Measurements from ENCODE around the gene LSM2.
"Not testable (repeated sequence)": the region's sequence is repeated elsewhere in the genome, so short reads cannot be mapped to it uniquely, and the experiment has no call there.

The LSM2 gene

DNA sequence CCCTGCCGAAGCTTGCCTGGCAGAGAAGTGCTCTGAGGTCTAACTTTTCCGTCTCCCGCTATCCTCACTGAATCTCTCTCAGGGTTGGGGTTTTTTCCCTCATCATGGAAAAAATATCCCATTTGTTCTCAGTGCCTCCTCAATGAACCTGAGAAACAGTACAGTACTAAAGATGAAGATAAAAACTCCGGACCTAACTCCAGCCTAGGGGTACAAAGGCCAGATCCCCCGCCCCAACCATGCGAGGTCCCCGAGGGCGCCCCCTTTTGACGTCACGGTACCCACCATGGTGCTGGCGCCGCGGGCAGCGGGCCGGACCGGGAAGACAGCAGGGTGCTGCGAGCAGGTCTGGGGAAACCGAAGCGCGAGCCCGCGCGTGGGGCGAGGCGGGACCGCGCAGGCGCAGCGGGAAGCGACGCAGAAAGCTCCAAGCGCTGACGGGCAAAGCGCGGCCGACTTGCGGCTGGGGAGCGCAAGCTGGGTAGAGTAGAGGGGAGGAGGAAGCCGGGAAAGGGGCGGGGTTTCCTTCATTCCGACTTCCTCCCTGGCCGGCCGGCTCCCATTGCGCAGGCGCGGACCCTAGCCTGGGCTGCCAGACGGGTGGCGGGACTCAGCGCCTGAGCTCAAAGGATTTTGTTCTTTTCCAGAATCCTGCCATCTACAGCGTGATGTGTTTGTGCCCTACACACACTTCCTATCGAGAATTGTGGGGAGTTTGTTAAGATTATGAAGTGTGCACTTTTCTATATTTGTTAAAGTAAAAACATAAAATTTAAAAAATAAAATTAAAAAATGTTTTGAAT, at the start of gene LSM2:
LSM2 (minus strand) TSS at position 497 of the 803 bp plus-strand sequence; CDS start at position 288, 209 bp downstream.
- DNase-seq (ENCODE audit: low spot score) = peak; percentile 100

DNA sequence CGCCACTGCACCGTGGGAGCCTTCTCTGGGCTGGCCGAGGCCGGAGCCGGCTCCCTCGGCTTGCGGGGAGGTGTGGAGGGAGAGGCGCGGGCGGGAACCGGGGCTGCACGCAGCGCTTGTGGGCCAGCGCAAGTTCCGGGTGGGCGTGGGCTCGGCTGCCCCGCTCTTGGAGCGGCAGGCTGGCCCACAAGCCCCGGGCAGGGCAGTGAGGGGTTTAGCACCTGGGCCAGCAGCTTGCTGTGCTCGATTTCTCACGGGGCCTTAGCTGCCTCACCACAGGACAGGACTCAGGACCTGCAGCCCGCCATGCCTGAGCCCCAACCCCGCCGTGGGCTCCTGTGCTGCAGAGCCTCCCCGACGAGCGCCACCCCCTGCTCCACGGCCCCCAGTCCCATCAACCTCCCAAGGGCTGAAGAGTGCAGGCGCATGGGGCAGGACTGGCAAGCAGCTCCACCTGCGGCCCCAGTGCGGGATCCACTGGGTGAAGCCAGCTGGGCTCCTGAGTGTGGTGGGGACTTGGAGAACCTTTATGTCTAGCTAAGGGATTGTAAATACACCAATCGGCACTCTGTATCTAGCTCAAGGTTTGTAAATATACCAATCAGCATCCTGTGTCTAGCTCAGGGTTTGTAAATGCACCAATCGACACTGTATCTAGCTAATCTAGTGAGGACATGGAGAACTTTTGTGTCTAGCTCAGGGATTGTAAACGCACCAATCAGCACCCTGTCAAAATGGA, 45.4 kb upstream of the LSM2 start:
- not testable (repeated sequence) for DNase-seq (ENCODE audit: low spot score)

DNA sequence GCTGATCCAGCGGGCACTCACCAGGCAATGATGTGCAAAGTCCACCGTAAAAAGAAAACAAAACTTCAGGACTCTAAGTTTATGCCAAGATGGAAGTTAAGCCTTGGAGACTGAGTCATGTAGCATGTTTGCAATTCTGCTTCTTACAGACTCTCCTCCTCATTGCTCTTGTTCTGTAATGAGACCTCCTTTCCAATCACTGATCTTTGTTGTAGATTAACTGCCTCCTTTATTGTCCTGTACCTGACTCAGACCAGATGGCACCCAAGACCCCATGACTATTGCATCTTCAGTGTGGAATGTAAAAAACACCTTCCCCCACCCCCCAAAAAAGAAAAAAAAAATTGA, 44.7 kb upstream of the LSM2 start:
- no peak for DNase-seq (ENCODE audit: low spot score)

DNA sequence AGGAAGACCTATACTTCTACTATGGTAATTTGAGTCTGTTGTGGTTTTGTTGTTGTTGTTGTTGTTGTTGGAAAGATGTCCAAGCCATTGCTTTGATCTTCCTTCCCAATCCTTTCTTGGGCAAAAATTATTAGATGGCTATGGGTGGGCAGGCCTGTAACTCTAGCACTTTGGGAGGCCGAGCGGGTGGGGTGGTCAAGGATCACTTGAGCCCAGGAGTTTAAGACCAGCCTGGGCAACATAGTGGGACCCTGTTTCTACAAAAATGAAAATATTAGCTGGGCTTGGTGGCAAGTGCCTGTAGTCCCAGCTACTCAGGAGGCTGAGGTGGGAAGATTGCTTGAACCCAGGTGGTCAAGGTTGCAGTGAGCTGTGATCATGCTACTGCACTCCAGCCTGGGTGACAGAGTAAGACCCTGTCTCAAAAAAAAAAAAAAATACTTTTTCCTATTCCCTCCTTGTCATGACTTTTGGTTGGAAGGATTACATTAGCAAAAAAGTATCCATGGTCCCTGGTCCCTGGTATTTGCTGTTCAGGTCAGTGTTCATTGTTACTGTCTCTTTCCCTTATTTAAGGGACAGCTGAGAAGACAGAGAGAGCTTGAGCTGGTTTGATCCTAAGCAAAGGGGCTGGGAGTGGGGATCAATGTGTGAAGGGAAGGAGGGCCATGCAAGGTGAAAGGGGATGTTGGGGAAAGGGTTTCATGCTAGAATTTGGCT, 44.2 kb upstream of the LSM2 start:
- DNase-seq (ENCODE audit: low spot score) = no peak

DNA sequence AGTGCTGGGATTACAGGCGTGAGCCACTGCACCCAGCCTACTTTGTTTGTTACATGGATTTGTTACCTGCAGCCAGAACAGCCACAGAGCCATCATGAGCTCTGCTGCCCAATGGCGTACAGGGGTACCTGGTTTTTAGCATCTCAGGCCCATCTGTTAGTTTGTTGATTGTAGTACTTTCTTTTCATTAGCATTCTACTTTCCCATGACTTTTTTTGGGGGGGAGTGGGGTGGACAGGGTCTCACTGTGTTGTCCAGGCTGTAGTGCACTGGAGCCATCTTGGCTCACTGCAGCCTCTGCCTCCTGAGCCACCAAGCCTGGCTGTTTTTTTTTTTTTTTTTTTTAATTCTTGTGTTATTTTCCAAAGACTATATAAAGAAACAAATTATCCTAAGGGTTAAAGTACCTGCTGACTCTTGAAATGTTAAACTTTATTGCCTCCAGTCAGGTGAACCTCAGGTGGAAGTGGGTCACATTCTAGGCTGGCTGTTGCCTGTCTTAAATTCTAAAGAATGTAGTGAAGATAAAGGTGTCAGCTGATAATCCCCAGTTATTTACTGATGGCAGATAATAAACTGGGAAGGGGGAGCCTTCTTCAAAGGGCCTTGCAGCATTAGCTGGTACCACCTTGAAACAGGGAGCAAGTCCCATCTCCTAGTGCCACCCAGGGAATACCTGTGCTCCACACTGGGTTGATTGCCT, 40.7 kb upstream of the LSM2 start:
- DNase-seq (ENCODE audit: low spot score) = no peak

DNA sequence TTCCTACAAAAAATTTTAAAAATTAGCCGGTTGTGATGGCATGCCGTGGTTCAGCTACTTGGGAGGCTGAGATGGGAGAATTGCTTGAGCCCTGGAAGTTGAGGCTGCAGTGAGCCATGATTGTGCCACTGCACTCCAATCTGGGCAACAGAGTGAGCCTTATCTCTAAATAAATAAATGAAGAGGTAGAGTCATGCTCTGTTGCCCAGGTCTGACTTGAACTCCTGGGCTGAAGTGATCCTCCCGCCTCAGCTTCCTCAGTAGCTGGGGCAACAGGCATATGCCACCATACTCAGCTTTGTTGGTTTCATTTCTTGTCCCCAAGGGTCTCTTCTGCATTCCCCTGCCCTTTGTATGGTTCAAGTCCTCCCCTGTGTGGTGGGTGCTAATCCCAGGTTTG, 37.7 kb upstream of the LSM2 start:
- DNase-seq (ENCODE audit: low spot score) = no peak

DNA sequence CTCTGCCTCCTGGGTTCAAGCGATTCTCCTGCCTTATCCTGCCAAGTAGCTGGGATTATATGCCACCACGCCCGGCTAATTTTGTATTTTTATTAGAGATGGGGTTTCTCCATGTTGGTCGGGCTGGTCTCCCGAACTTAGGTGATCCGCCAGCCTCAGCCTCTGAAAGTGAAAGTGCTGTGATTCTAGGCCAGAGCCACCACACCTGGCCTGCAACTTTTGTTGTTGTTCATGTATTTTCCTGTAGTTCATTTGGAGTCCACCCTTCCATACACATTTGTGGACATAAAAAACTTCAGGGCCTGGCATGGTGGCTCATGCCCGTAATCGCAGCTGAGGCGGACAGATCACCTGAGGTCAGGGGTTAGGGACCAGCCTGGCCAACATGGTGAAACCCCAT, 35.3 kb upstream of the LSM2 start:
- DNase-seq (ENCODE audit: low spot score) = no peak

DNA sequence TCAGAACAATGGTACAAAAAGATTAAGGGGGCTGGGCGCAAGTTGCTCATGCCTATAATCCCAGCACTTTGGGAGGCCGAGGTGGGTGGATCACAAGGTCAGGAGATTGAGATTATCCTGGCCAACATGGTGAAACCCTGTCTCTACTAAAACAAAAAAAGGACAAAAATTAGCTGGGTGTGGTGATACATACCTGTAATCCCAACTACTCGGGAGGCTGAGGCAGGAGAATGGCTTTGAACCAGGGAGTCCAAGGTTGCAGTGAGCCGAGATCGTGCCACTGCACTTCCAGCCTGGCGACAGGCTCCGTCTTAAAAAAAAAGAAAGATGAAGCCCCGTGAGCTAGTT, 33.0 kb upstream of the LSM2 start:
- DNase-seq (ENCODE audit: low spot score) = not testable (repeated sequence)

DNA sequence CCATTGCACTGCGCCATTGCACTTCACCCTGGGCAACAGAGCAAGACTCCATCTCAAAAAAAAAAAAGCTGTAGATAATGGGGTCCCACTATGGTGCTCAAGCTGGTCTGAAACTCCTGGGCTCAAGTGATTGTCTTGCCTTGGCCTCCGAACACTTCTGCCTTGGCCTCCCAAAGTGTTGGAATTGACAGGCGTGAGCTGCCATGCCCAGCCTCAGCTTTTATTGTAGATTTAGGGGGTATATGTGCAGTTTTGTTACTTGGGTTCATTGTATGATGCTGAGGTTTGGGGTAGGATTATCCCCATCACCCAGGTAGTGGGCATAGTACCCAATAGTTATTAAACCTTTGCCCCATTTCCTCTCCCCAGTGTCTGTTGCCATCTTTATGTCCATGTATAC, 32.2 kb upstream of the LSM2 start:
- no peak for DNase-seq (ENCODE audit: low spot score)

DNA sequence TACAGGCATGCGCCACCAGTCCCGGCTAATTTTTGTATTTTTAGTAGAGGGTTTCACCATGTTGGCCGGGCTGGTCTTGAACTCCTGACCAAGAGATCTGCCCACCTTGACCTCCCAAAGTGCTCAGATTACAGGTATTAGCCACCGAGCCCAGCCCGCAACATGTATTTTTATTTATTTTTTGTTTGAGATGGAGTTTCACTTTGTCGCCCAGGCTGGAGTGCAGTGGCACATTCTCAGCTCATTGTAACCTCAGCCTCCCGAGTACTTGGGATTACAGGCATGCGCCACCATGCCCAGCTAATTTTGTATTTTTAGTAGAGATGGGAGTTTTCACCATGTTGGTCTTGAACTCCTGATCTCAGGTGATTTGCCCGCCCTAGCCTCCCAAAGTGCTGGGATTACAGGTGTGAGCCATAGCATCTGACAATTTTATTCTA, 31.4 kb upstream of the LSM2 start:
- not testable (repeated sequence) for DNase-seq (ENCODE audit: low spot score)

DNA sequence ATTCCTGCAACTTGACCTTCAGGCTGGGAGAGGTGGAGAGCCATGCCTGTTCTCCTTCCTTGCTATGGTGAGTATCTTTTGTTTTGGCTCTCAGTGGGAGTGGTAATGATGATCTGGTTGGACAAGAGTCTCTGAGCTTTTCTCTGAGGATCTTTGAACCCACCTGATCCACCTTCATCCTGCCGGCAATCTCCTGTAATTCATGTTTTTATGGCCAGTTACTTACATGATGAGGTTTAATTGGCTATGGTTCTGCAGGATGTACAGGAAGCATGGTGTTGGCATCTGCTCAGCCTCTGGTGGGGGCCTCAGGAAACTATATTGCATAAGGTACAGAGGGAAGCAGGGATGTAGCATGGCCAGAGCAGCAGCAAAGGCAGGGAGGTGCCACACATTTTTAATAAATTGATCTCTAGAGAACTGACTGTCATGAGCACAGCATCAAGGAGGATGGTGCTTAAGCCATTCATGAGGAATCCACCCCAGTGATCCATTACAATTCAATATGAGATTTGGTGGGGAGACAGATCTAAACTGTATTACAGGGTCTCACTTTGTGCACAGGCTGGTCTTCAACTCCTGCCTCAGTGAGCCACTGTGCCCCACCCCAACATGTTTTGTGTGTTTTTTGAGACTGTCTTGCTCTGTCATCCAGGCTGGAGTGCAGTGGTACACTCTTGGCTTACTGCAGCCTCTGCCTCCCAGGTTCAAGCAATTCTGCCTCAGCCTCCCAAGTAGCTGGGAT, 30.8 kb upstream of the LSM2 start:
- no peak for DNase-seq (ENCODE audit: low spot score)

DNA sequence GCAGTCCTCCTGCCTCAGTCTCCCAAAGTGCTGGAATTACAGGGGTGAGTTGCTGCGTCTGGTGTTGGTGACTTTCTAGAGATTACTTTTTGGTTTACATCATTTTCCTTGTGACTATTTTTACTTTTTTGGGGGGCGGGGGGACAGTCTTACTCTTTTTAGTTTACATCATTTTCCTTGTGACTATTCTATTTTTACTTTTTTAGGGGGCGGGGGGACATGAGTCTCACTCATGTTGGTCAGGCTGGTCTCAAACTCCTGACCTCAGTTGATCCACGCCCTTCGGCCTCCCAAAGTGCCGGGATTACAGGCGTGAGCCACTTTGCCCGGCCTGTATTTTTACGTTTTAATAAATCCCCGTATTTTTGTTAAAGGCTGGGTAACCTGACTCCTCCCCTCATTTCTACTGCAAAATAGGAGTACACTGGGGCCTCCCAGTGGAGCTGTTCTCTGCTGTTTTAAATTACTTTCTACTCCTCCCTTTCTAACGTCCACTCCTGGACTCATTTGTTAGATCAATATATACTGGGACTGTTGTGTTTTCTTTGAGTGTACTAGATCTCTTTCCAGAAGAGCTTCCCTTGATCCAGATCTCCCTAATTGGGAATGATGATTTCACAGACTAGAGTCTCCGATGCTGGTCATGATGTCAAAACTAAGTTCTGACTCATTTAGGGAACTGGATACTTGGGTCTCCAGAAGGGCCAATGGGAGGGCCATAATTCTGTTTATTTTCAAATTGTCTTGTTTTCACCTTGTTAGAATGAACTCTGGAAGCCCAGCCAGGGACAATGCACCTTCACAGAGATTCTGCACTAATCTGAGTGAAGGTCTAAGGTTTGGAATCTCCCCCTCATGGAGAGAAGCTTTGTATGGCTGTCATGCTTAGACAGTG, 30.0 kb upstream of the LSM2 start:
- no peak for DNase-seq (ENCODE audit: low spot score)

DNA sequence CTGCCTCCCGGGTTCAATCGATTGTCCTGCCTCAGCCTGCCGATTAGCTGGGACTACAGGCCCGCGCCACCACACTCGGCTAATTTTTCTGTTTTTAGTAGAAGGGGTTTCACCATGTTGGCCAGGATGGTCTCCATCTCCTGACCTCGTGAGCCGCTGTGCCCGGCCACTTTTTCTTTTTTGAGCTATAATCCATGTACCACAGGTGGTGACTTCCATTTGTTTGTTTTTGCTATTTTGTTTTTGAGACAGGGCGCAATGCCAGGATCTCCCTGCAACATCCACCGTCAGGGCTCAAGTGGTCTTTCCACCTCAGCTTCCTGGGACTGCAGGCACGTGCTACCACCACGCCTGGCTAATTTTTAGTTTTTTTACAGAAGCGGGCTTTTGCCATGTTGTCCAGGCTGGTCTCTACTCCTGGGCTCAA, 29.3 kb upstream of the LSM2 start:
- no peak for DNase-seq (ENCODE audit: low spot score)

DNA sequence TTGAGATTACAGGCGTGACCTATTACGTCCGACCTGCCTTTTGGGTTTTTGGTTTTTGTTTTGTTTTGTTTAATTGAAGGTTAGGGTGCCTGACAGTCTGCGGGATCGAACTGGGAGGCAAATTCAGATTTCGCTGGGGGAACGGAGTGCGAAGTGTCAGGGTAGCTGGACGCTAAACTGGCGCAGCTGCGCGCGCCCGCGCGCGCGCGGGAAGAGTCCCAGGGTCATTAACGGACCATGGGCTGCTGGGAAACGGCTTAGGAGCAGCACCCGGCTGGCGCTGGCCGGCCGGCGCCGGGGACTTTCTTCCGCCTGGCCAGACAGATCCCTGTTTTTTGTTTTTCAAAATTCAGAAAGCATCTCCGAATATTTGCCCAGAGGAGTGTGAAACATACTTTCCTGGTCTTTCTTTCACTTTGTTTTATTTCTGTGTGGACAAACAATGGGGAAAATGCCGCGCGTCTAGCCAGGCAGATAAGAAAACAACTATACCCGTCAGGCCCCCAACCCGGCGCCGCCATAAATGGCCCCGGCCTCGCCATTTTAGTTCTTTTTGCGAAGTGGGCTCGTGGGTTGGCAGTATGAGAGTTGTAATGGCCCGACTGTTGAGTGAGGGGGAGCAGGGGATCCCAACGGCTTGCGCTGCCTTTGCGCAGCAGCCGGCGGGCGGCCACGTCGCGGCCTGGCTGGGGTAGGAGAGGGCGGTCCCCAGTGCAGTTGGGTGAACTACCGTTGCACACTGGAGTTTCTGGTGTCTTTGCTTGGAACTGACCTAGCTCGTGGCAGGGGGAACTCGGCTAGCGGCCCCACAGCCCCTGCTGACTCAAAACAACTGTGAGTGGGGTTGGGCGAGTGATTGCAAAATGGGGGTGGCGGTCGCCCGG, 27.8 kb upstream of the LSM2 start:
- DNase-seq (ENCODE audit: low spot score) = peak; percentile 87

DNA sequence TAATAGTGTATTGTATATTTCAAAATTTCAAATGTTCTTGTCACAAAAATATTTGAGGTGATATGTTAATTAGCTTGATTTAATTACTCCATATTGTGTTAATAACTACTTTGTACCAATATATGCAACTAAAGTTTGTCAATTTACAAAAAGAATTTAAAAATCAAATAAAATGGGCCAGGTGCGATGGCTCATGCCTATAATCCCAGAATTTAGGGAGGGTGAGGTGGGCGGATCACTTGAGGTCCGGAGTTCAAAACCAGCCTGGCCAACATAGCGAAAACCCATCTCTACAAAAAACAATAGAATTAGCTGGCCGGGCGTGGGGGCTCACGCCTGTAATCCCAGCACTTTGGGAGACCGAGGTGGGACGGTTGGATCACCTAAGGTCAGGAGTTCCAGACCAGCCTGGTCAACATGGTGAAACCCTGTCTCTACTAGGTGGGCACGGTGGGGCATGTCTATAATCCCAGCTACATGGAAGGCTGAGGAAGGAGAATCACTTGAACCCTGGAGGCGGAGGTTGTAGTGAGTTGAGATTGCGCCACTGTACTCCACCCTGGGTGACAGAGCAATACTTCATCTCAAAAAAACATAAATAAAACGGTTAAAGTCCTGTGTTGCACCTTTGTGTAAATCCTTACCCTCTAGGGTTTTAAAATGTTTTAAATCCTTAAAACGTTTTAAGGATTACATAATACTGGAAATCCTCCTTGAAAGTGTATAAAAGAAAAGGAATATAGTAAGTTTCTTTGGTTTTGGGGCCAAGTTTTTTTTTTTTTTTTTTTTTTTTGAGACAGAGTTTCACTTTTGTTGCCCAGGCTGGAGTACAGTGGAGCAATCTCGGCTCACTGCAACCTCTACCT, 24.8 kb upstream of the LSM2 start:
- no peak for DNase-seq (ENCODE audit: low spot score)

DNA sequence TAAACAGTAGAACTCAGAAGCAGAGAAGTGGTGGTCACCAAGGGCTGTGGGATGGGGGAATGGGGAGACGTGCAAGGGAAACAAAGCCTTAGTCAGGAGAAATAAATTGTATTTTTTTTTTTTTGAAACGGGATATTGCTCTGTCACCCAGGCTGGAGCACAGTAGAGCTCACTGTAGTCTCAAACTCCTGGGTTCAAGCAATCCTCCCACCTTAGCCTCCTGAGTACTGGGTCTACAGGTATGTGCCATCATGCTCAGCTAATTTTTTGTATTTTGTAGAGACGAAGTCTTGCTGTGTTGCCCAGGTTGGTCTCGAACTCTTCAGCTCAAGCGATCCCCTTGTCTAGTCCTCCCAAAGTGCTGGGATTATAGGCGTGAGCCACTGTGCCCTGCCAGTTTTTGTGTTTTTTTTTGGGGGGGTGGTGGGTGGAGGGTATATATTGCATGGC, 24.1 kb upstream of the LSM2 start:
- DNase-seq (ENCODE audit: low spot score) = no peak

DNA sequence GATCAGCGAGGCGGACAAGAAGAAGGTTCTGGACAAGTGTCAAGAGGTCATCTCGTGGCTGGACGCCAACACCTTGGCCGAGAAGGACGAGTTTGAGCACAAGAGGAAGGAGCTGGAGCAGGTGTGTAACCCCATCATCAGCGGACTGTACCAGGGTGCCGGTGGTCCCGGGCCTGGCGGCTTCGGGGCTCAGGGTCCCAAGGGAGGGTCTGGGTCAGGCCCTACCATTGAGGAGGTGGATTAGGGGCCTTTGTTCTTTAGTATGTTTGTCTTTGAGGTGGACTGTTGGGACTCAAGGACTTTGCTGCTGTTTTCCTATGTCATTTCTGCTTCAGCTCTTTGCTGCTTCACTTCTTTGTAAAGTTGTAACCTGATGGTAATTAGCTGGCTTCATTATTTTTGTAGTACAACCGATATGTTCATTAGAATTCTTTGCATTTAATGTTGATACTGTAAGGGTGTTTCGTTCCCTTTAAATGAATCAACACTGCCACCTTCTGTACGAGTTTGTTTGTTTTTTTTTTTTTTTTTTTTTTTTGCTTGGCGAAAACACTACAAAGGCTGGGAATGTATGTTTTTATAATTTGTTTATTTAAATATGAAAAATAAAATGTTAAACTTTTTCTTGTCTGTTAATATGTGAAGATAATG, 23.0 kb upstream of the LSM2 start:
- no peak for DNase-seq (ENCODE audit: low spot score)
